Measurements from ENCODE around the gene ZBTB25. TPM values are rescaled to one million over a fixed set of nuclear protein-coding genes. Genes with fewer than 3 reads are reported as not detected.
A peak's percentile ranks its signal among the peaks of the same experiment; 100 is the strongest.

ZBTB25 gene
- total RNA-seq, 1 experiment from 2014 or later = 19.0 TPM

GRCh38 chr14:64540208-64541202, 36.9 kb upstream of the ZBTB25 start, which contains the start of gene HSPA2 (continued):
- TF ChIP-seq MAX (IDR thresholded peaks at IDR 0.05) (peak; percentile 85), ZNF274 (IDR thresholded peaks at IDR 0.05; ENCODE audit: low read depth, low read length) (no peak), ATF3 (IDR thresholded peaks at IDR 0.05) (no peak), POLR2AphosphoS5 (IDR thresholded peaks at IDR 0.05; ENCODE audit: low read depth, low read length) (peak; percentile 44; the same call in 1 of the 2 replicates), SRF (IDR thresholded peaks at IDR 0.05; ENCODE audit: low read depth) (no peak)

GRCh38 chr14:64536488-64537245, 33.0 kb upstream of the ZBTB25 start:
- Histone ChIP-seq H3K79me2 (ENCODE audit: insufficient read depth, low read length) (no peaks in the 10 kb centered on the region), H4K20me1 (ENCODE audit: insufficient read depth) (no peaks in the 10 kb centered on the region), H3K9ac (ENCODE audit: low read length) (no peak overlapping the region), H3K4me3 (replicated peaks in 1 of 2; ENCODE audit: low read depth in 1 of 2, low read length in 2 of 2) (no peak overlapping the region), H3K4me1 (ENCODE audit: control insufficient read depth in 1 of 2, insufficient read depth in 2 of 2, low read length in 2 of 2) (peaks cover 3 to 23% of the 10 kb centered on the region in 2 experiments; a peak in 2 of 4 replicates), H3K4me2 (ENCODE audit: low read length) (no peak overlapping the region), H3K27ac (ENCODE audit: low read depth, low read length) (no peak overlapping the region), H3K9me2 (ENCODE audit: insufficient read depth) (no peaks in the 10 kb centered on the region), H2AFZ (ENCODE audit: low read depth, low read length, poor library complexity, severe bottlenecking) (no peak overlapping the region), H3K27me3 (ENCODE audit: insufficient read depth, low read length) (no peaks in the 10 kb centered on the region), H3K36me3 (ENCODE audit: control insufficient read depth in 1 of 2, insufficient read depth in 2 of 2, low read length in 2 of 2) (no peaks in the 10 kb centered on the region), H3K9me3 (ENCODE audit: control insufficient read depth in 1 of 2, insufficient read depth in 1 of 2, low read depth in 1 of 2, low read length in 2 of 2) (no peaks in the 10 kb centered on the region; a peak in 1 of 4 replicates)
- no peak for ATAC-seq
- RAD21 ChIA-PET (ENCODE audit: low non-redundant PET in 1 of 2, low total read pairs in 2 of 2, uncharacterized antibody in 2 of 2, unreplicated experiment in 2 of 2) = no interaction called here
- POLR2A ChIA-PET = no interaction called here
- no TSS peak for BruUV-seq (replicated peaks)
- no peak for TF ChIP-seq CEBPB (IDR thresholded peaks at IDR 0.05; ENCODE audit: low read depth)
- no peak for TF ChIP-seq YY1 (IDR thresholded peaks at IDR 0.05; ENCODE audit: extremely low read depth, insufficient replicate concordance, low read depth, low read length)
- TF ChIP-seq ELF1 (IDR thresholded peaks at IDR 0.05; ENCODE audit: borderline replicate concordance, low read depth) = no peak
- no peak for TF ChIP-seq ZFX (IDR thresholded peaks at IDR 0.05)
- no peak for TF ChIP-seq POLR2AphosphoS5 (IDR thresholded peaks at IDR 0.05; ENCODE audit: low read depth, low read length)
- no peak for TF ChIP-seq EZH2 (IDR thresholded peaks at IDR 0.05)
- TF ChIP-seq, protein P1, sequence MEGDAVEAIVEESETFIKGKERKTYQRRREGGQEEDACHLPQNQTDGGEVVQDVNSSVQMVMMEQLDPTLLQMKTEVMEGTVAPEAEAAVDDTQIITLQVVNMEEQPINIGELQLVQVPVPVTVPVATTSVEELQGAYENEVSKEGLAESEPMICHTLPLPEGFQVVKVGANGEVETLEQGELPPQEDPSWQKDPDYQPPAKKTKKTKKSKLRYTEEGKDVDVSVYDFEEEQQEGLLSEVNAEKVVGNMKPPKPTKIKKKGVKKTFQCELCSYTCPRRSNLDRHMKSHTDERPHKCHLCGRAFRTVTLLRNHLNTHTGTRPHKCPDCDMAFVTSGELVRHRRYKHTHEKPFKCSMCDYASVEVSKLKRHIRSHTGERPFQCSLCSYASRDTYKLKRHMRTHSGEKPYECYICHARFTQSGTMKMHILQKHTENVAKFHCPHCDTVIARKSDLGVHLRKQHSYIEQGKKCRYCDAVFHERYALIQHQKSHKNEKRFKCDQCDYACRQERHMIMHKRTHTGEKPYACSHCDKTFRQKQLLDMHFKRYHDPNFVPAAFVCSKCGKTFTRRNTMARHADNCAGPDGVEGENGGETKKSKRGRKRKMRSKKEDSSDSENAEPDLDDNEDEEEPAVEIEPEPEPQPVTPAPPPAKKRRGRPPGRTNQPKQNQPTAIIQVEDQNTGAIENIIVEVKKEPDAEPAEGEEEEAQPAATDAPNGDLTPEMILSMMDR (IDR thresholded peaks at IDR 0.05 in 2 of 3, conservative IDR thresholded peaks at IDR 0.05 in 1 of 3; ENCODE audit: borderline replicate concordance in 1 of 3, insufficient read depth in 1 of 3, low read depth in 2 of 3, low read length in 2 of 3) = no peak
- no peak for TF ChIP-seq JUND (IDR thresholded peaks at IDR 0.05)
- TF ChIP-seq SP1 (IDR thresholded peaks at IDR 0.05; ENCODE audit: low read depth) = no peak
- TF ChIP-seq POLR2A (IDR thresholded peaks at IDR 0.05; ENCODE audit: borderline replicate concordance, extremely low read depth, insufficient read depth, insufficient read length) = no peak
- intact Hi-C loops (cut with micrococcal nuclease) = no loop called here
- CTCF ChIA-PET = no interaction called here
- no peak for DNase-seq (ENCODE audit: low read depth, low spot score)

Measured in HCT116 (cell line).